H1 (cell line): Measurements from ENCODE around the gene C1GALT1. TPM values are rescaled to one million over a fixed set of nuclear protein-coding genes. Genes with fewer than 3 reads are reported as not detected.

Experiments
- BCL11A ChIP-seq, 2 experiments: IDR thresholded peaks; one replicate each; pipeline ENCODE4 v1.6.1; 2011; ENCODE audit warnings: low read depth in 2 of 2, low read length in 2 of 2, mild to moderate bottlenecking in 2 of 2
- E2F6 ChIP-seq: IDR thresholded peaks from 2 replicates; pipeline ENCODE4 v1.6.1; 2012; ENCODE audit warnings: inconsistent platforms
- PHF8 ChIP-seq: fragments of 200-600 bp; sonication (generic); conservative IDR thresholded peaks from 2 replicates; pipeline ENCODE4 v1.7.1; 2012; ENCODE audit warnings: low read depth, mild to moderate bottlenecking, inconsistent platforms, low read length, moderate library complexity
- RXRA ChIP-seq: IDR thresholded peaks from 2 replicates; pipeline ENCODE4 v1.6.1; 2011; ENCODE audit warnings: low read depth, mild to moderate bottlenecking, low read length, moderate library complexity; ENCODE audit not compliant: insufficient read depth
- TEAD4 ChIP-seq: IDR thresholded peaks from 2 replicates; pipeline ENCODE4 v1.6.1; 2012; ENCODE audit warnings: low read depth, low read length, inconsistent platforms, mixed read lengths
- polyA plus RNA-seq, 7 experiments: library from polyadenylated mRNA; depleted of rRNA in 3 of 7; stranded (reverse) in 5 of 7; unstranded in 2 of 7; fragments of >200 nt in 5 of 7; fragments of 200-250 nt in 2 of 7; gene quantifications; 1 replicate in 5 of 7; 2 replicates in 1 of 7; 4 replicates in 1 of 7; pipeline versions ENCODE4 v1.2.1 to v1.2.3, GENCODE V29; 2011 to 2013; ENCODE audit warnings: missing spikeins in 2 of 7, mixed read lengths in 2 of 7
- total RNA-seq: library from RNA; stranded (reverse); fragmentation: NEBNext Ultra II Directional; extraction: Animal tissue kit (Norgen Biotek cat#: 25700); gene quantifications from 2 replicates; pipeline ENCODE4 v1.2.1, GENCODE V29; 2021
- TF ChIP-seq, protein P1 (sequence below), 3 experiments: IDR thresholded peaks; 1 replicate in 2 of 3; 2 replicates in 1 of 3; pipeline versions ENCODE4 v1.5.1 to v1.6.1; 2011; ENCODE audit warnings: low read length in 3 of 3, mild to moderate bottlenecking in 3 of 3, inconsistent platforms in 2 of 3, low read depth in 1 of 3, moderate library complexity in 1 of 3; ENCODE audit not compliant: insufficient read depth in 1 of 3; ENCODE audit errors: control extremely low read depth in 1 of 3

Gene C1GALT1
- total and polyA plus RNA-seq, 2 of the 8 experiments (the other 6 are each of a cell fraction or from before 2014, with no cell fraction given) = 18.7 to 94.2 TPM

DNA sequence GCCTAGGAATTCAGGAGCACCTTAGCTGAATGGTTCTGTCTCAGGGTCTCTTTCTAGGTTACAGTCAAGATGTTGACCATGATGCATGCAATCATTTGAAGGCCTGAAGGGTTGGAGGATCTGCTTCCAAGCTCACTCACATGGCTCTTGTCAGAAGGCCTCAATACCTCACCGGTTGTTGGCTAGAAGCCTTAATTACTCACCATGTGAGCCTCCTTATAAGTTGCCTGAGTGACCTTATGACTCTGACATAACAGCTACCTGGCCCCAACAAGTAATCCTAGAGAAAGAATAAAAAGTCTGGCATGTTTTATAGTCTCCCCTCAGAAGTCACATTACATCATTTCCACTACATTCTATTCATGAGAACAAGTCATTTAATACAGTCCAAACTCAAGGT lies 3.4 kb upstream of the C1GALT1 start (continued):
- TF ChIP-seq, protein P1, sequence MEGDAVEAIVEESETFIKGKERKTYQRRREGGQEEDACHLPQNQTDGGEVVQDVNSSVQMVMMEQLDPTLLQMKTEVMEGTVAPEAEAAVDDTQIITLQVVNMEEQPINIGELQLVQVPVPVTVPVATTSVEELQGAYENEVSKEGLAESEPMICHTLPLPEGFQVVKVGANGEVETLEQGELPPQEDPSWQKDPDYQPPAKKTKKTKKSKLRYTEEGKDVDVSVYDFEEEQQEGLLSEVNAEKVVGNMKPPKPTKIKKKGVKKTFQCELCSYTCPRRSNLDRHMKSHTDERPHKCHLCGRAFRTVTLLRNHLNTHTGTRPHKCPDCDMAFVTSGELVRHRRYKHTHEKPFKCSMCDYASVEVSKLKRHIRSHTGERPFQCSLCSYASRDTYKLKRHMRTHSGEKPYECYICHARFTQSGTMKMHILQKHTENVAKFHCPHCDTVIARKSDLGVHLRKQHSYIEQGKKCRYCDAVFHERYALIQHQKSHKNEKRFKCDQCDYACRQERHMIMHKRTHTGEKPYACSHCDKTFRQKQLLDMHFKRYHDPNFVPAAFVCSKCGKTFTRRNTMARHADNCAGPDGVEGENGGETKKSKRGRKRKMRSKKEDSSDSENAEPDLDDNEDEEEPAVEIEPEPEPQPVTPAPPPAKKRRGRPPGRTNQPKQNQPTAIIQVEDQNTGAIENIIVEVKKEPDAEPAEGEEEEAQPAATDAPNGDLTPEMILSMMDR (IDR thresholded peaks at IDR 0.05; ENCODE audit: control extremely low read depth in 1 of 3, insufficient read depth in 1 of 3, low read depth in 1 of 3, low read length in 3 of 3) = no peak
- TF ChIP-seq RXRA (no peak), BCL11A (IDR thresholded peaks at IDR 0.05; ENCODE audit: low read depth in 2 of 2, low read length in 2 of 2) (no peak), TEAD4 (no peak), E2F6 (no peak), PHF8 (no peak)
